Smooth muscle cell (in vitro differentiated cells): Measurements from ENCODE around the gene MAPK7. TPM values are rescaled to one million over a fixed set of nuclear protein-coding genes. Genes with fewer than 3 reads are reported as not detected.

Source experiments
- DNase-seq: peaks from one replicate; lab custom pipeline; 2025; ENCODE audit not compliant: unreplicated experiment; lab: John Stamatoyannopoulos, UW
- H2AFZ ChIP-seq: fragments of 200-600 bp; sonication (generic); 2 replicates; pipeline ENCODE4 v1.6.0; 2016; ENCODE audit warnings: antibody characterized with exemption, low read depth, mild to moderate bottlenecking
- H3F3A ChIP-seq: fragments of 200-600 bp; sonication (generic); 2 replicates; pipeline ENCODE4 v1.6.0; 2017; ENCODE audit warnings: antibody characterized with exemption, low read depth
- H3K27ac ChIP-seq: fragments of 200-600 bp; sonication (generic); 2 replicates; pipeline ENCODE4 v1.5.1; 2016; ENCODE audit warnings: low read depth, mild to moderate bottlenecking
- H3K27me3 ChIP-seq: fragments of 200-600 bp; sonication (generic); 2 replicates; pipeline ENCODE4 v1.6.1; 2016; ENCODE audit warnings: low read depth, mild to moderate bottlenecking
- H3K36me3 ChIP-seq: fragments of 200-600 bp; sonication (generic); 2 replicates; pipeline ENCODE4 v1.5.1; 2016; ENCODE audit warnings: low read depth
- H3K4me1 ChIP-seq: fragments of 200-600 bp; sonication (generic); 2 replicates; pipeline ENCODE4 v1.5.1; 2016; ENCODE audit warnings: low read depth
- H3K4me2 ChIP-seq: fragments of 200-600 bp; sonication (generic); 2 replicates; pipeline ENCODE4 v1.6.0; 2016; ENCODE audit warnings: mild to moderate bottlenecking
- H3K4me3 ChIP-seq: fragments of 200-600 bp; sonication (generic); 2 replicates; pipeline ENCODE4 v1.5.1; 2016; ENCODE audit warnings: mild to moderate bottlenecking
- H3K79me2 ChIP-seq: fragments of 200-600 bp; sonication (generic); 2 replicates; pipeline ENCODE4 v1.6.0; 2016; ENCODE audit warnings: low read depth, mild to moderate bottlenecking
- H3K9ac ChIP-seq: fragments of 200-600 bp; sonication (generic); 2 replicates; pipeline ENCODE4 v1.6.0; 2016; ENCODE audit warnings: low read depth
- H3K9me3 ChIP-seq: fragments of 200-600 bp; sonication (generic); replicated peaks from 2 replicates; pipeline ENCODE4 v1.5.1; 2016; ENCODE audit warnings: low read depth
- H4K20me1 ChIP-seq: fragments of 200-600 bp; sonication (generic); 2 replicates; pipeline ENCODE4 v1.6.0; 2016; ENCODE audit warnings: low read depth
- WGBS: methylation state at CpG from one replicate; pipeline ENCODE4 v1.1.7; 2016; ENCODE audit warnings: low lambda C conversion rate; 5-methylcytosine and 5-hydroxymethylcytosine counted together
- polyA plus RNA-seq: library from polyadenylated mRNA; unstranded; fragments of >200 nt; fragmentation: Nextera tagmentation; extraction: Ambion mirVana; gene quantifications from 2 replicates; pipeline ENCODE4 v1.2.1, GENCODE V29; 2016
- total RNA-seq: library from RNA; depleted of rRNA; stranded (reverse); fragments of >200 nt; gene quantifications from 2 replicates; pipeline ENCODE4 v1.2.3, GENCODE V29; 2014
- TF ChIP-seq, protein P1 (sequence below): fragments of 200-600 bp; sonication (generic); IDR thresholded peaks from 2 replicates; pipeline ENCODE4 v1.5.1; 2017; ENCODE audit warnings: borderline replicate concordance, mild to moderate bottlenecking, antibody characterized with exemption; ENCODE audit not compliant: insufficient read depth, poor library complexity, severe bottlenecking

MAPK7 gene
- total and polyA plus RNA-seq, 2 experiments from 2014 or later = 9.1 to 36.3 TPM

- no peaks in the 10 kb centered on the region for H3F3A ChIP-seq
These were observed 14.8 kb upstream of the MAPK7 start for GRCh38 chr17:19363460-19364035.

DNA sequence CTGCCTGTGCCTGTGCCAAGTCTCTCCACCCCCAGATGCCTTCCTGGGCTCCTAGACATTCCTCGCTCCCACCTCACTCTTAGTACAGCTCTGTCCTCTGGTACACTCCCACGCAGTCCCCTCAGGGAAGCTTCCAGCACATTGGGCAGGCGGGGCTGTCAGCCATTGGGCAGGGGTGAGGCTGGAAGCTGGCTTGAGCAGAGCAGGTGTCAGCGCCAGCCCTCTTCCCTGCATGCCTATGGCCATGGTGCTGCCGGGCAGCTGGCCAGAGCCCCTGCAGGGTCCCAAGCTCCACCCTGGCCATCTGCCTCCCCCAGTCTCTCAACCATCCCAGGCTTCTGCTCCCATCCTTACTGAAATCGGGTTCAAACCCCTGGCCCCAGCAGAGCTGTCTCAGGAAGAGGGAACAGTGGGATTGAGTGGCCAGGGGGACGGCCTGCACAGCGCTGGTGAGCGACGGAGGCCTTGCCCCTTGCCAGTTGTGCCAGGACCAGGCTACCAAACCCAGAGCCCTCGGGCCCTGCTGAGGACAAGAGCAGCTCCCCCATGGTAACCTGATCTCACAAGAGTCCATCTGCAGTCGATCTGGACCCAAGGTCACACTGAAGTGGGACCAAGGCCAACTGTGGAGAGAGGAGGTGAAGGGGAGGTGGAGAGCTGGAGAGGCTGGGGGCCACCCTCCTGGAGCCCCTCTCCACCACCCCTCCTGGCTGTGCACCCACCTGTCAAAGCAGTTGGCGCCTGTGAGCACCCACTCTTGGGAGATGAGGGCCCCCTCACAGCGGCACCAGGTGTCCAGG is 13.4 kb upstream of the MAPK7 start:
- H3K4me2 ChIP-seq = no peak overlapping the region
- TF ChIP-seq, protein P1, sequence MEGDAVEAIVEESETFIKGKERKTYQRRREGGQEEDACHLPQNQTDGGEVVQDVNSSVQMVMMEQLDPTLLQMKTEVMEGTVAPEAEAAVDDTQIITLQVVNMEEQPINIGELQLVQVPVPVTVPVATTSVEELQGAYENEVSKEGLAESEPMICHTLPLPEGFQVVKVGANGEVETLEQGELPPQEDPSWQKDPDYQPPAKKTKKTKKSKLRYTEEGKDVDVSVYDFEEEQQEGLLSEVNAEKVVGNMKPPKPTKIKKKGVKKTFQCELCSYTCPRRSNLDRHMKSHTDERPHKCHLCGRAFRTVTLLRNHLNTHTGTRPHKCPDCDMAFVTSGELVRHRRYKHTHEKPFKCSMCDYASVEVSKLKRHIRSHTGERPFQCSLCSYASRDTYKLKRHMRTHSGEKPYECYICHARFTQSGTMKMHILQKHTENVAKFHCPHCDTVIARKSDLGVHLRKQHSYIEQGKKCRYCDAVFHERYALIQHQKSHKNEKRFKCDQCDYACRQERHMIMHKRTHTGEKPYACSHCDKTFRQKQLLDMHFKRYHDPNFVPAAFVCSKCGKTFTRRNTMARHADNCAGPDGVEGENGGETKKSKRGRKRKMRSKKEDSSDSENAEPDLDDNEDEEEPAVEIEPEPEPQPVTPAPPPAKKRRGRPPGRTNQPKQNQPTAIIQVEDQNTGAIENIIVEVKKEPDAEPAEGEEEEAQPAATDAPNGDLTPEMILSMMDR = no peak
- no peaks in the 10 kb centered on the region for H3K27me3 ChIP-seq
- no peak overlapping the region for H3K4me3 ChIP-seq
- H3K36me3 ChIP-seq = no peaks in the 10 kb centered on the region
- H3K27ac ChIP-seq = no peak overlapping the region
- no peaks in the 10 kb centered on the region for H4K20me1 ChIP-seq
- H3K4me1 ChIP-seq = peaks cover 10% of the 10 kb centered on the region
- no peak overlapping the region for H3K9ac ChIP-seq
- H3K79me2 ChIP-seq = no peaks in the 10 kb centered on the region
- no peak for DNase-seq
- WGBS = 86% methylated on average over 14 of the region's 14 CpGs
- H3F3A ChIP-seq = no peaks in the 10 kb centered on the region
- no peaks in the 10 kb centered on the region for H3K9me3 ChIP-seq
- H2AFZ ChIP-seq = no peak overlapping the region

More at GRCh38 chr17:19363460-19364035, 14.8 kb upstream of the MAPK7 start:
- Histone ChIP-seq H3K36me3 (no peaks in the 10 kb centered on the region), H4K20me1 (no peaks in the 10 kb centered on the region), H3K9ac (no peak overlapping the region), H3K27ac (no peak overlapping the region), H3K9me3 (no peaks in the 10 kb centered on the region), H3K27me3 (no peaks in the 10 kb centered on the region), H3K4me1 (peaks cover 10% of the 10 kb centered on the region), H3K4me2 (peak overlapping the region; percentile 89), H3K4me3 (no peak overlapping the region), H2AFZ (no peak overlapping the region), H3K79me2 (no peaks in the 10 kb centered on the region)
- DNase-seq = no peak
- 69% methylated on average over 5 of the region's 6 CpGs for WGBS
- TF ChIP-seq, protein P1 = no peak

DNA sequence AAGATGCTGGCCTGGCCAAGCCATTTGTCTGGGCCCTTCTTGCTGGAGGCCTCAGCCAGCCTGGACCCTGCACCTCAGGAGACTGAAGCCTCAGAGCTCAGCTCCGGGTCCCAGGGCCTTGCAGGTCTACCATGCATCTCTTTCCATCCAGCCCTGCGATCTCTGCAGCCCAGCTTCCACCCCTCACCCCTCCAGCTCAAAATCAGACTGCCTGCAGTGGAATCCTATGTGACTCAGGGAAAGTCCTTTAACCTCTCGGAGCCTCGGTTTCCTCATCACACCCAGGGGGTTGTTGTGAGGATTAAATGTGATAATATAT is 12.8 kb upstream of the MAPK7 start:
- H3K4me3 ChIP-seq = no peak overlapping the region
- DNase-seq = no peak
- peaks cover 10% of the 10 kb centered on the region for H3K4me1 ChIP-seq
- H3K4me2 ChIP-seq = no peak overlapping the region
- no peaks in the 10 kb centered on the region for H3K36me3 ChIP-seq
- no peak overlapping the region for H3K9ac ChIP-seq
- no peaks in the 10 kb centered on the region for H4K20me1 ChIP-seq
- H3K79me2 ChIP-seq = no peaks in the 10 kb centered on the region
- TF ChIP-seq, protein P1 = no peak
- 96% methylated on average over 4 of the region's 4 CpGs for WGBS
- H3K9me3 ChIP-seq = no peaks in the 10 kb centered on the region
- H2AFZ ChIP-seq = no peak overlapping the region
- H3F3A ChIP-seq = no peaks in the 10 kb centered on the region
- H3K27me3 ChIP-seq = no peaks in the 10 kb centered on the region
- H3K27ac ChIP-seq = no peak overlapping the region
